CD4-positive, alpha-beta T cell treated with Interleukin-1 beta for 1 hour (primary cell): Measurements from ENCODE around the gene NSL1.
A peak's percentile ranks its signal among the peaks of the same experiment; 100 is the strongest.
"Not testable (repeated sequence)": the region's sequence is repeated elsewhere in the genome, so short reads cannot be mapped to it uniquely, and the experiment has no call there.

Experiments used
- DNase-seq, 2 donors: peaks; one replicate each; pipeline ENCODE4 v3.0.0-alpha.2; 2020 to 2022

The NSL1 gene

DNA sequence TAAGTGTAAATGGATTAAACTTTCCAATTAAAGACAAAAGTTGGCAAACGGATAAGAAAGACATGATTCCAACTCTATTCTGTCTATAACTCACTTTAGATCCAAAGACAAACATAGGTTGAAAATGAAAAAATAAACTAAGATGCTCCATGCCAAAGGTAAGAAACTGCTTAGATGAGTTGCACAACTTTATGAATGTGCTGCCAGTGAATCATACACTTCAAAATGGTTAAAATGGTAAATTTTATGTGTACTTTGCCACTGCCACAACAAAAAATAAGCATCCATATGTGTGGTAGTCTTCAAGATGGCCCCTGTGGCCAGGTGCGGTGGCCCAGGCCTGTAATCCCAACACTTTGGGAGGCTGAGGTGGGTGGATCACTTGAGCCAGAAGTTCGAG is 45.0 kb downstream of the NSL1 start:
- no peak for DNase-seq

DNA sequence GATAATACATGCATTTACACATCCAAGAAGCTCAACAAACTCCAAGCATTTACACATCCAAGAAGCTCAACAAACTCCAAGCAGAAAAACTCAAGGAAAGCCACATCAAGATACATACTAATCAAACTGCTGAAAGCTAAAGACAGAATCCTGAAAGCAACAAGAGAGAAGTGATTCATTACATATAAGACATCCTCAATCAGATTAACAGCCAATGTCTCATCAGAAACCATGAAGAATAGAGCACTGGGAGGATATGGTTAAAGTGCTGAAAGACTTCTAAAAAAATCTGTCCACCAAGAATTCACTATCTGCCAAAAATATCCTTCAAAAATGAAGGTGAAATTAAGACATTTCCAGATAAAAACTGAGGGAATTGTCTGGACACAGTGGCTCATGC is 46.3 kb downstream of the NSL1 start:
- DNase-seq, result no peak

- DNase-seq, result no peak
Observed at GRCh38 chr1:212743901-212744475, 47.6 kb downstream of the NSL1 start.

DNA sequence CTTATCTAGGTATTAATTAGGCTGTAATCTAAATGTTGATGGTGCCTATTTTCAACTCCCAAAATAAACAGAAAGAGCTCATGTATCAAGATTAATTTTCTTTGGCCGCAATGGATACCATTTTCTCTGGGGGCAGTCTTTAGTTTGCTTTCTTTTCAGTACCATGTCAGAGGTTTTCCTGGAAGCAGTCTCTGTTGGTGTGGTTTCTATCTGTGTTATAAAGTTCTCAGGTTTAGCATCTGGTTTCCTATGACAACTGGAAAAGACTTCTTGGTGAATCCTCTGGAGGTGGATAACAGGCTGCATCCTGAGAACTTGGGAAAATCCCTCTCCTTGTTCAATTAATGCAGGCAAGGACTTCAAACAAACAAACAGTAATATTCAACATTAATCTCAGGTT is 53.2 kb downstream of the NSL1 start:
- DNase-seq, result no peak

GRCh38 chr1:212737559-212737958 is 54.0 kb downstream of the NSL1 start:
- no peak for DNase-seq

- no peak for DNase-seq
Observed at GRCh38 chr1:212733109-212733508, 58.5 kb downstream of the NSL1 start.

- DNase-seq, result no peak
Observed at GRCh38 chr1:212731630-212732029, 59.9 kb downstream of the NSL1 start.

- DNase-seq, result no peak
Observed at GRCh38 chr1:212728606-212729005, 63.0 kb downstream of the NSL1 start.

GRCh38 chr1:212727386-212728181 is 64.0 kb downstream of the NSL1 start:
- DNase-seq, result peak in 1 of 2 donors; percentile 20

DNA sequence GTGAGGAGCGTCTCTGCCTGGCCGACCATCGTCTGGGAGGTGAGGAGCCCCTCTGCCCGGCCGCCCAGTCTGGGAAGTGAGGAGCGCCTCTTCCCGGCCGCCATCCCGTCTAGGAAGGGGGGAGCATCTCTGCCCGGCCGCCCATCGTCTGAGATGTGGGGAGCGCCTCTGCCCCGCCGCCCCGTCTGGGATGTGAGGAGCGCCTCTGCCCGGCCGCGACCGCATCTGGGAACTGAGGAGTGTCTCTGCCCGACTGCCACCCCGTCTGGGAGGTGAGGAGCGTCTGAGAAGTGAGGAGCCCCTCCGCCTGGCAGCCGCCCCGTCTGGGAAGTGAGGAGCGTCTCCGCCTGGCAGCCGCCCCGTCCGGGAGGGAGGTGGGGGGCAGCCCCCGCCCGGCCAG is 66.9 kb downstream of the NSL1 start:
- DNase-seq, result not testable (repeated sequence)

DNA sequence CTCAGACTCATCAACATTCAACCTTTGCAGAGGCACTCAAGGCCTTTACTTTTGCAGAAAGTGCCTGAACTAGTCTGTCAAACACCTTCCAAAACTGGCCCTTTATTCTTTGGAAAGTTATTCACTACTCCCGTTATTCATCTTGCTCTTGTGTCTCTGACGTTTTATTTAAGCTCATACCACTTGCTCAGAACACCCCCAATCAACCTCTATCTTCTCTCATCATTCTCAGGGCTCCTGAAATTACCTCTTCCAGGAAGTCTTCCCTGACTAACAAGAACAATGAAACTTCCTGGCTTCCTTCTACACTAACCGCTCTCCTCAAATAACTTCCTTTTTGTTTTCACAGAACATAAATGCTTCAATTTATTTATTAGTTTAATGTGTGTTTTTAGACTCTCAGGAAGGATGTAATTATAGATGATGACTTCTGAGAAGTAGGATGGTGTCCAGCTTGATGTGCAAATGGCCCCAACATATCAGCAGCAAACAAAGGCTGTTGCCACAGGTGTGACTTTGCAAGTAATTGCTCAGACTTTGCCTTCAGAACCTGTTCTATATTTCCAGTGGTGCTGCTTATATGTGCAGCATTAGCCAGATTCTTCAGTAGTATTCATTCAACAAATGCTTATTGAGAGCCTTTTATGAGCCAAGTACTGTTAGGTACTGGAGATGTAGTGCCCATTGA is 69.2 kb downstream of the NSL1 start:
- DNase-seq, result no peak

DNA sequence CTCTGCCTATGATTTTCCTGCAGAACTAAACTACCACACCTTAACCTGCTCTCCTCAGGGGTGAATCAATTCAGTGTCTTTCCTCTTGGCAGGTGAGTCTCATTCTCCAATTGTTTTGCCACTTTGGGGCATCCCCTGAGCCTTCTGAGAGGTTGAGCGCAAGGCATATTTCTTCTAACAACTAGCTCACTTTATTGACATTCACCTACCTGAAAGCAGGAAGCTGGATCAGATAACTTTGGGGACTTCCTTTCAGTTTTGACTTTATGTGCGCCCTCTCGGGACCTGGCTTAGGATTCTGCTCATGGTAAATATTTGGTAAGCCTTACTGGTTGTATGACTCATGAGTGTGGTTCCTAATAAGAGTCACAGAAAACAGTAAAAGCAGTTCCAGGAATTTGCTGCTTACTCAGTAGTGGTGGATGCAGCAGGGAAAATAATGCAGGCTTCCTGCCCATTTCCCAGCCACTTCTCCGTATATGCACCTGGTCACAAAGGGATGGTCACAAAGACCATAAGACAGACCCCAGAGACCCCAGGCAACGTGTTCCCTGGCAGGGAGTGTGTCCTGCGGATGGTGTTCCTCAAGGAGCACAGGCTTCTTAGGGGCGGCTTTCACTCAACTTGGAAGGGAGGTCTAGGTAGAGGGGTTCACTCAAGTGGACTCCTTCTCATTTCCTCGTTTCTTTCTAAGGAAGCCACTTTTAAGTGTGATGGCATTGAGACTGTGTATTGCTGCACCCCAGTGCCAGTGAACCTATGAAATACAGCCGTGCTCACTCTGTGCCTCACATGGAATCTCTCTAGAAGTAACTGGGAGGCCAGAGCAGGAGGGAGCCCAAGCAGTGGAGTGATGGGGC is 70.0 kb downstream of the NSL1 start:
- no peak for DNase-seq

- no peak for DNase-seq
Observed at GRCh38 chr1:212719633-212720032, 71.9 kb downstream of the NSL1 start.

- no peak for DNase-seq
Observed at GRCh38 chr1:212718499-212718898, 73.1 kb downstream of the NSL1 start.

- DNase-seq, result no peak
Observed at GRCh38 chr1:212716161-212716560, 75.4 kb downstream of the NSL1 start.

DNA sequence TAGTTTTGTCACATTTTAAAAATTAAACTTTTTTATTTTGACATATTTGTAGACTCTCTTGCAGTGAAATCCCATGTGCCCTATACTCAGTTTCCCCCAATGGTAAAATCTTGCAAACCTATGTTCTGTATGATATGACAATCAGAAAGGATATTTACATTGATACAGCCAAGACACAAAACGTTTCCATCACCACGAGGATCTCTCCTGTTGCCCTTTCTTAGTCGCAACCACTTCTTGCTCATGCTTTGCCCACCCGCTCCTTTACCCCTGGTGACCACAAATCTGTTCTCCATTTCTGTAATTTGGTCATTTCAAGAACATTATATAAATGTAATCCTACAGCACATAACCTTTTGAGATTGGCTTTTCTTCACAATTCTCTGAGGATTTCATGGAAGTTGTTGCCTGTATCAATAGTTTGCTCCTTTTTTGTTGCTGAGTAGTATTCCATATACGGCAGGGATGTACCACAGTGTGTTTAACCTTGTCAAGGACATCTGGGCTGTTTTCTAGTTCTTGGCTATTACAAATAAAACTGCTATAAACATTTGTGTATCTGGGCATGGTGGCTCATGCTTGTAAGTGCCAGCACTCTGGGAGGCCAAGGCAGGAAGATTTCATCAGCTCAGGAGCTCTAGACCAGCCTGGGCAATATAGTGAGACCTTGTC is 78.0 kb downstream of the NSL1 start:
- DNase-seq, result no peak

- no peak for DNase-seq
Observed at GRCh38 chr1:212712451-212713303, 78.9 kb downstream of the NSL1 start.

- DNase-seq, result not testable (repeated sequence)
Observed at GRCh38 chr1:212711974-212712373, 79.6 kb downstream of the NSL1 start.

GRCh38 chr1:212710566-212710965 is 81.0 kb downstream of the NSL1 start:
- DNase-seq, result no peak

DNA sequence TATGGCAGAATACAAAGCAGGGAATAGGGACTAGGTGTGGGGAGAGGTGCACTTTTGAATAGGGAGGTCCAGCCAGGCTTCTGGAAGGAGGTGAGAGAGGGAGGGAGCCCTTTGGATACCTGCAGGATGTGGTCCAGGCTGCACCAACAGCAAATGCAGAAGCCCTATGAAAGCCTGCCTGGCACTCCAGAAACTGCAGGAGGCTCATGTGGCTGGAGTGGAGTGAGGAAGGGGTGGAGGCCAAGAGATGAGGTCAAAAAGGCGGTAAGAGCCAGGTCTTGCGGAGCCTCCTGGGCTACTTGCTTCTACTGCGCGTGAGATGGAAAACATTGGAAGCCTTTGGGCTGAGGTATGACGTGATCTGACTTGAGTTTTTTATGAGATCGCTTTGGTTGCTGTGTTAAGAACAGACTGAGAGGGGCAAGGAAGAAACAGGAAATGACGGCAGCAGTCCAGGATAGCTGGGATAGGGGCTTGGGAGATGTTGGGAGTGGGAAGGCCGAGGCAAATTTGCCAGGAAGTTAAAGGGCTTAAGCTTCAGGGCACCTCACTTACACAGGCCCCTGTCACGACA is 87.5 kb downstream of the NSL1 start:
- no peak for DNase-seq

DNA sequence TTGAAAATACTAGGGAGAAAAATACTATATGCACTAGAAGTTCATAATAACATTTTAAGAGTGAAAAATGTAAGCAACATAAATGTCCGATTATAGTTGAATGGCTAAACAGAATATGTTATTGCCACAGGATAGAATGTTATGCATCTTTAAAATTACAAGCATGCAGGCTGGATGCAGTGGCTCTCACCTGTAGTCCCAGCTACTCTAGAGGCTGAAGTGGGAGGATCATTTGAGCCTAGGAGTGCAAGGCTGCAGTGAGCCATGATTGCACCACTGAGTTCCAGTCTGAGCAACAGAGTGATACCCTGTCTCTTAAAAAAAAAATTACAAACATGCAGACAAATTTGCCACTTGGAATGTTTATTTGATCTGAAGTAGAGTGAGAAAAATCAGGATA is 88.9 kb downstream of the NSL1 start:
- no peak for DNase-seq
